GM23338 (cell line): ENCODE measurements around the gene ING5. TPM values are rescaled to one million over a fixed set of nuclear protein-coding genes. Genes with fewer than 3 reads are reported as not detected.

Experiments used
- ATAC-seq: fragments of 200-7000 bp; cut with Tn5 transposase; 3 replicates; pipeline ENCODE4 v1.9.1; 2020
- DNase-seq: peaks from one replicate; pipeline ENCODE4 v3.0.0-alpha.2; 2015; ENCODE audit warnings: low spot score
- H2AFZ ChIP-seq: fragments of 200-600 bp; sonication (generic); 2 replicates; pipeline ENCODE4 v1.8.0; 2016; ENCODE audit warnings: antibody characterized with exemption, mild to moderate bottlenecking, moderate library complexity
- H3F3A ChIP-seq: fragments of 200-600 bp; sonication (generic); replicated peaks from 2 replicates; pipeline ENCODE4 v1.8.0; 2017; ENCODE audit warnings: antibody characterized with exemption, mixed run types, low read depth
- H3K27ac ChIP-seq: fragments of 200-600 bp; sonication (generic); 2 replicates; pipeline ENCODE4 v1.6.1; 2016; ENCODE audit warnings: low read depth
- H3K27me3 ChIP-seq: fragments of 200-600 bp; sonication (generic); 2 replicates; pipeline ENCODE4 v1.8.0; 2016; ENCODE audit warnings: mild to moderate bottlenecking, mixed run types, moderate library complexity; ENCODE audit not compliant: insufficient read depth
- H3K36me3 ChIP-seq: fragments of 200-600 bp; sonication (generic); 2 replicates; pipeline ENCODE4 v1.8.0; 2016; ENCODE audit warnings: mild to moderate bottlenecking; ENCODE audit not compliant: insufficient read depth
- H3K4me1 ChIP-seq: fragments of 200-600 bp; sonication (generic); 2 replicates; pipeline ENCODE4 v1.8.0; 2016; ENCODE audit warnings: mild to moderate bottlenecking, moderate library complexity; ENCODE audit not compliant: insufficient read depth
- H3K4me2 ChIP-seq: fragments of 200-600 bp; sonication (generic); 2 replicates; pipeline ENCODE4 v1.7.1; 2017; ENCODE audit warnings: mixed run types
- H3K4me3 ChIP-seq: fragments of 200-600 bp; sonication (generic); 2 replicates; pipeline ENCODE4 v1.6.1; 2016; ENCODE audit warnings: mixed run types
- H3K79me2 ChIP-seq: fragments of 200-600 bp; sonication (generic); replicated peaks from 2 replicates; pipeline ENCODE4 v1.8.0; 2017; ENCODE audit warnings: mild to moderate bottlenecking; ENCODE audit not compliant: insufficient read depth
- H3K9me2 ChIP-seq: fragments of 200-600 bp; sonication (generic); 2 replicates; pipeline ENCODE4 v1.8.0; 2017; ENCODE audit not compliant: insufficient read depth
- H4K20me1 ChIP-seq: fragments of 200-600 bp; sonication (generic); replicated peaks from 2 replicates; pipeline ENCODE4 v1.8.0; 2017; ENCODE audit warnings: mild to moderate bottlenecking; ENCODE audit not compliant: insufficient read depth
- H3K27ac Mint-ChIP-seq: 2 replicates; pipeline ENCODE4 v1.8.0; 2020; ENCODE audit warnings: inconsistent platforms, mild to moderate bottlenecking, moderate library complexity, mixed read lengths
- H3K27me3 Mint-ChIP-seq: 3 replicates; pipeline ENCODE4 v1.8.0; 2022; ENCODE audit warnings: low read depth, mild to moderate bottlenecking, moderate library complexity, mixed read lengths, inconsistent platforms; ENCODE audit not compliant: insufficient read depth, poor library complexity
- H3K36me3 Mint-ChIP-seq: 3 replicates; pipeline ENCODE4 v1.8.0; 2021; ENCODE audit warnings: low read depth, mild to moderate bottlenecking, inconsistent platforms, moderate library complexity, mixed read lengths
- H3K4me1 Mint-ChIP-seq: 3 replicates; pipeline ENCODE4 v1.8.0; 2020; ENCODE audit warnings: mild to moderate bottlenecking, inconsistent platforms, mixed read lengths
- H3K4me3 Mint-ChIP-seq: 3 replicates; pipeline ENCODE4 v1.8.0; 2021; ENCODE audit warnings: moderate library complexity, mild to moderate bottlenecking, inconsistent platforms, mixed read lengths
- H3K9me3 Mint-ChIP-seq: 3 replicates; pipeline ENCODE4 v1.8.0; 2020; ENCODE audit warnings: moderate library complexity, mild to moderate bottlenecking, inconsistent platforms, mixed read lengths
- CREB1 ChIP-seq: fragments of 250-450 bp; sonication (Bioruptor Pico); IDR thresholded peaks from 2 replicates; pipeline ENCODE4 v1.5.0; 2020; ENCODE audit warnings: low read depth, mild to moderate bottlenecking, moderate library complexity
- EZH2 ChIP-seq: fragments of 200-600 bp; sonication (generic); IDR thresholded peaks from one replicate; pipeline ENCODE4 v1.8.0; 2017; ENCODE audit warnings: antibody characterized with exemption, mild to moderate bottlenecking, low read depth; ENCODE audit not compliant: unreplicated experiment
- EZH2phosphoT487 ChIP-seq: fragments of 200-600 bp; sonication (generic); IDR thresholded peaks from one replicate; pipeline ENCODE4 v1.8.1; 2018; ENCODE audit warnings: antibody characterized with exemption; ENCODE audit not compliant: unreplicated experiment
- JUNB ChIP-seq: IDR thresholded peaks from one replicate; pipeline ENCODE4 v1.6.1; 2016; ENCODE audit warnings: antibody characterized with exemption; ENCODE audit not compliant: unreplicated experiment
- NANOG ChIP-seq: IDR thresholded peaks from 2 replicates; pipeline ENCODE4 v1.6.1; 2016; ENCODE audit warnings: antibody characterized with exemption, borderline replicate concordance
- POLR2AphosphoS5 ChIP-seq: IDR thresholded peaks from 2 replicates; pipeline ENCODE4 v1.6.1; 2016; ENCODE audit warnings: antibody characterized with exemption, low read depth
- REST ChIP-seq: IDR thresholded peaks from one replicate; pipeline ENCODE4 v1.6.1; 2018; ENCODE audit warnings: antibody characterized with exemption; ENCODE audit not compliant: unreplicated experiment
- STAT1 ChIP-seq: IDR thresholded peaks from one replicate; pipeline ENCODE4 v1.6.1; 2016; ENCODE audit warnings: antibody characterized with exemption; ENCODE audit not compliant: unreplicated experiment
- ZNF462 ChIP-seq: fragments of 250-450 bp; sonication (Bioruptor Pico); IDR thresholded peaks from 2 replicates; pipeline ENCODE4 v1.5.0; 2020; ENCODE audit warnings: mild to moderate bottlenecking, moderate library complexity
- polyA plus RNA-seq: library from polyadenylated mRNA; unstranded; fragments of >200 nt; fragmentation: Nextera tagmentation; extraction: Ambion mirVana; gene quantifications from 2 replicates; pipeline ENCODE4 v1.2.1, GENCODE V29; 2016
- total RNA-seq: library from RNA; depleted of rRNA; stranded (reverse); fragments of >200 nt; shearing (Covaris generic); gene quantifications from 2 replicates; pipeline ENCODE4 v1.2.3, GENCODE V29; 2014
- TF ChIP-seq, protein P1 (sequence below), 2 experiments: fragments of 200-600 bp in 1 of 2; sonication (generic) in 1 of 2; conservative IDR thresholded peaks; 2 replicates each; pipeline versions ENCODE4 v1.5.1 to v1.6.1; 2016 to 2017; ENCODE audit warnings: antibody characterized with exemption in 2 of 2, low read depth in 2 of 2, mild to moderate bottlenecking in 2 of 2, moderate library complexity in 1 of 2

Gene ING5
- total and polyA plus RNA-seq, 2 experiments from 2014 or later: 25.7 to 42.5 TPM

- no peak for TF ChIP-seq REST
- TF ChIP-seq CREB1 (CRISPR knock-in tag): no peak
- no peak for TF ChIP-seq POLR2AphosphoS5
- no peak for TF ChIP-seq JUNB
- TF ChIP-seq EZH2: no peak
- TF ChIP-seq, protein P1, sequence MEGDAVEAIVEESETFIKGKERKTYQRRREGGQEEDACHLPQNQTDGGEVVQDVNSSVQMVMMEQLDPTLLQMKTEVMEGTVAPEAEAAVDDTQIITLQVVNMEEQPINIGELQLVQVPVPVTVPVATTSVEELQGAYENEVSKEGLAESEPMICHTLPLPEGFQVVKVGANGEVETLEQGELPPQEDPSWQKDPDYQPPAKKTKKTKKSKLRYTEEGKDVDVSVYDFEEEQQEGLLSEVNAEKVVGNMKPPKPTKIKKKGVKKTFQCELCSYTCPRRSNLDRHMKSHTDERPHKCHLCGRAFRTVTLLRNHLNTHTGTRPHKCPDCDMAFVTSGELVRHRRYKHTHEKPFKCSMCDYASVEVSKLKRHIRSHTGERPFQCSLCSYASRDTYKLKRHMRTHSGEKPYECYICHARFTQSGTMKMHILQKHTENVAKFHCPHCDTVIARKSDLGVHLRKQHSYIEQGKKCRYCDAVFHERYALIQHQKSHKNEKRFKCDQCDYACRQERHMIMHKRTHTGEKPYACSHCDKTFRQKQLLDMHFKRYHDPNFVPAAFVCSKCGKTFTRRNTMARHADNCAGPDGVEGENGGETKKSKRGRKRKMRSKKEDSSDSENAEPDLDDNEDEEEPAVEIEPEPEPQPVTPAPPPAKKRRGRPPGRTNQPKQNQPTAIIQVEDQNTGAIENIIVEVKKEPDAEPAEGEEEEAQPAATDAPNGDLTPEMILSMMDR (conservative IDR thresholded peaks at IDR 0.05; ENCODE audit: low read depth in 2 of 2): no peak
These were observed 46.8 kb downstream of the ING5 start (continued) for GRCh38 chr2:241748468-241749256.

GRCh38 chr2:241750076-241750840 is 48.4 kb downstream of the ING5 start:
- H3K27ac ChIP-seq: no peak overlapping the region
- H3K4me1 Mint-ChIP-seq: no peaks in the 10 kb centered on the region
- no peaks in the 10 kb centered on the region for H3K4me1 ChIP-seq
- DNase-seq: no peak
- peaks cover 29% of the 10 kb centered on the region for H3K36me3 Mint-ChIP-seq
- no peak overlapping the region for H3K4me2 ChIP-seq
- no peak overlapping the region for H3K4me3 ChIP-seq
- no peak overlapping the region for H2AFZ ChIP-seq
- no peaks in the 10 kb centered on the region for H3K36me3 ChIP-seq
- H3F3A ChIP-seq: no peaks in the 10 kb centered on the region
- H3K79me2 ChIP-seq: no peaks in the 10 kb centered on the region
- ATAC-seq: no peak
- H3K27me3 Mint-ChIP-seq: peaks cover 2% of the 10 kb centered on the region
- H3K4me3 Mint-ChIP-seq: no peak overlapping the region
- no peaks in the 10 kb centered on the region for H4K20me1 ChIP-seq
- H3K27me3 ChIP-seq: no peaks in the 10 kb centered on the region
- H3K27ac Mint-ChIP-seq: no peak overlapping the region
- H3K9me3 Mint-ChIP-seq: no peaks in the 10 kb centered on the region
- H3K9me2 ChIP-seq: no peaks in the 10 kb centered on the region
- TF ChIP-seq STAT1: no peak
- no peak for TF ChIP-seq JUNB
- TF ChIP-seq EZH2phosphoT487: no peak
- TF ChIP-seq EZH2: no peak
- TF ChIP-seq ZNF462 (CRISPR knock-in tag): no peak
- TF ChIP-seq CREB1 (CRISPR knock-in tag): no peak
- TF ChIP-seq NANOG: no peak
